Calu3 (cell line): ENCODE results near the gene SDCCAG8. TPM values are rescaled to one million over a fixed set of nuclear protein-coding genes. Genes with fewer than 3 reads are reported as not detected.

Source experiments
- BruUV-seq: library from RNA; stranded (reverse); fragments of 400-500 nt; replicated peaks from 2 replicates; lab custom pipeline; 2021; lab: Mats Ljungman, UMichigan
- CTCF ChIA-PET: fragments of 300-600 bp; sonication (Branson Sonifier 250); formaldehyde crosslinking; loops from one replicate; lab custom pipeline; 2022; ENCODE audit warnings: antibody characterized with exemption; lab: Charles Lee
- DNase-seq: peaks from one replicate; pipeline ENCODE4 v3.0.0; 2022
- H3K27ac Mint-ChIP-seq: one replicate; pipeline ENCODE4 v1.8.0; 2022; ENCODE audit warnings: mixed read lengths; ENCODE audit not compliant: unreplicated experiment
- H3K27me3 Mint-ChIP-seq: one replicate; pipeline ENCODE4 v1.8.0; 2022; ENCODE audit warnings: mixed read lengths; ENCODE audit not compliant: unreplicated experiment
- H3K36me3 Mint-ChIP-seq: one replicate; pipeline ENCODE4 v1.8.0; 2022; ENCODE audit warnings: mild to moderate bottlenecking, moderate library complexity, mixed read lengths; ENCODE audit not compliant: insufficient read depth, unreplicated experiment
- H3K4me1 Mint-ChIP-seq: one replicate; pipeline ENCODE4 v1.8.0; 2022; ENCODE audit warnings: mild to moderate bottlenecking, low read depth, mixed read lengths; ENCODE audit not compliant: unreplicated experiment
- H3K4me3 Mint-ChIP-seq: one replicate; pipeline ENCODE4 v1.8.0; 2022; ENCODE audit warnings: mild to moderate bottlenecking, low read depth, moderate library complexity, mixed read lengths; ENCODE audit not compliant: unreplicated experiment
- H3K9me3 Mint-ChIP-seq: one replicate; pipeline ENCODE4 v1.8.0; 2022; ENCODE audit warnings: low read depth, mixed read lengths; ENCODE audit not compliant: unreplicated experiment
- CTCF ChIP-seq: fragments of 200-600 bp; IDR thresholded peaks from one replicate; pipeline ENCODE4 v1.8.0; 2022; ENCODE audit warnings: antibody characterized with exemption; ENCODE audit not compliant: unreplicated experiment
- intact Hi-C: fragments of 100-400 bp; cut with micrococcal nuclease; formaldehyde crosslinking; loops from one replicate; pipeline ENCODE4 v1.10.0; 2022; ENCODE audit not compliant: unreplicated experiment
- total RNA-seq: library from RNA; stranded (reverse); gene quantifications from 2 replicates; pipeline ENCODE4 v1.2.3, GENCODE V29; 2022

The SDCCAG8 gene
- total RNA-seq, 1 experiment from 2014 or later = 67.3 TPM

DNA sequence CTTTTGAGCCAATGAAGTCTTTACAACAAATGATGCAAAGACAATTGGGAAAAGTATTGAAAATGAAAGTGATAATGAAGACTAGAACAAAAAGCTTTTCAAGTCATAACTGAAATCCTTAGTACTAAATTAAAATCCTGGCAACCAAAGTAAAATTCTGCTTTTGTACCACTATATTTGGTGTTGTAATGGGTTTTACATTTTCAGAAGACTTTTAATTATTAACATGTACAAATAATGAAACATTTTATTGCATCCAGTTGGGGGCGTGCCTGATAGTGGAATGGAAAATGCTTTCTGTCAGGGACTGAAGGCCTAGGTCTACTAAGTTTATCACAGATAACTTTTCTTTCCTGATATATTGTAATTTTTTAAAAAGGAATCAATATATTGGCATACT, 89.4 kb downstream of the SDCCAG8 start:
- BruUV-seq = no TSS peak
- Mint-ChIP-seq H3K4me1 (peaks cover 9% of the 10 kb centered on the region), H3K9me3 (no peaks in the 10 kb centered on the region), H3K27me3 (no peaks in the 10 kb centered on the region), H3K27ac (no peak overlapping the region), H3K4me3 (no peak overlapping the region), H3K36me3 (peaks cover 12% of the 10 kb centered on the region)
- peak; percentile 45 for DNase-seq
- CTCF ChIA-PET = no interaction called here
- TF ChIP-seq CTCF = no peak
- intact Hi-C loops = loop anchor here (2.0 to 10.0 kb wide), 4 partner anchors 350 to 602 kb away; no protein-coding TSS in a partner anchor

DNA sequence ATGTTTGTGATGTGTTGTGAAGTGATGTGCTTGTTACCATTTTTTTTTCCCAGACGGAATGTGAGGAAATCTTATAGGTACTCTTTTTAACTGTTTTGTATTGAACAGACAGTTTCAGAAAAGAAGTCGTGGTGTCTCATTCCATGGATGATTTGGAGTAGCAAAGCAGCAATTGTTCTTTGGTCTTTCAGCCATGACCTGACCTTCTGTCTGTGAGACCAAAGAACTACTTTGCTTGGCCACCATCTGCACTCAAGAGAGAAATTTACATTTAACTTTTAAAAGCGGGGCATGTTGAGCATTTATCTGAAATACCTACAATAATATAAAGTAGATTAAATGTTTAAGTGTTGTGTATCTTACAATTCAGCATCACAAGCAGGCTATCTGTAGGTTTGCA, 90.2 kb downstream of the SDCCAG8 start:
- Mint-ChIP-seq H3K4me1 (peaks cover 9% of the 10 kb centered on the region), H3K36me3 (peaks cover 9% of the 10 kb centered on the region), H3K27ac (no peak overlapping the region), H3K27me3 (no peaks in the 10 kb centered on the region), H3K9me3 (no peaks in the 10 kb centered on the region), H3K4me3 (no peak overlapping the region)
- DNase-seq = no peak
- no peak for TF ChIP-seq CTCF
- intact Hi-C loops = loop anchor here (10.0 kb wide), 2 partner anchors 349 to 499 kb away; no protein-coding TSS in a partner anchor
- CTCF ChIA-PET = no interaction called here
- no TSS peak for BruUV-seq

GRCh38 chr1:243346468-243346867, 90.6 kb downstream of the SDCCAG8 start:
- H3K9me3 Mint-ChIP-seq = no peaks in the 10 kb centered on the region
- DNase-seq = no peak
- no peaks in the 10 kb centered on the region for H3K27me3 Mint-ChIP-seq
- no peak for TF ChIP-seq CTCF
- H3K4me1 Mint-ChIP-seq = peaks cover 9% of the 10 kb centered on the region
- intact Hi-C loops = loop anchor here (10.0 kb wide), 2 partner anchors 348 to 498 kb away; no protein-coding TSS in a partner anchor
- BruUV-seq = no TSS peak
- H3K36me3 Mint-ChIP-seq = peaks cover 6% of the 10 kb centered on the region
- CTCF ChIA-PET = no interaction called here
- H3K4me3 Mint-ChIP-seq = no peak overlapping the region
- peak overlapping the region; percentile 1 for H3K27ac Mint-ChIP-seq

DNA sequence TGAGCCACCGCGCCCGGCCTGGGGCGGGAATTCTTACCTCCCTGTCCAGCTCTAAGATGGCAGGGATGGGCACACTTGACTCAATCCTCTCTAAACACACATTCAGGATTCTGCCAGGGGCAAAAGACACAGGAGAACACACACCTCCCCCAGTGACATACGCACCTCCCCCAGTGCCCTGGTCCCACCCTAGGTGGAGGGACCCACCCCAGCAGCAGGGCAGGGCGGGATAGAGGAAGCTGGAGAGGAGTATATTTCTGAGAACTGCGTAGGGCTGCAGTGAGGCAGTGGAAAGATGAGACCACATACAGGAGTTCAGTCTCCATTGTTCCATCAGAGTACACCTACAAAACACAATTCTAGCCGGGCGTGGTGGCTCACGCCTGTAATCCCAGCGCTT, 92.5 kb downstream of the SDCCAG8 start:
- H3K4me3 Mint-ChIP-seq = no peak overlapping the region

More for the DNA sequence above, 92.5 kb downstream of the SDCCAG8 start:
- CTCF ChIA-PET = interaction anchor here (0.7 kb wide), 1 partner anchor 708 kb away, joined by 3 read pairs; no protein-coding TSS in a partner anchor
- no peak for DNase-seq
- Mint-ChIP-seq H3K4me1 (peaks cover 9% of the 10 kb centered on the region), H3K9me3 (no peaks in the 10 kb centered on the region), H3K36me3 (peaks cover 6% of the 10 kb centered on the region), H3K27ac (no peak overlapping the region), H3K27me3 (no peaks in the 10 kb centered on the region)
- intact Hi-C loops = loop anchor here (10.0 kb wide), 2 partner anchors 346 to 496 kb away; no protein-coding TSS in a partner anchor
- no peak for TF ChIP-seq CTCF
- no TSS peak for BruUV-seq
